Hematopoietic multipotent progenitor cell treated with erythropoietin and hydrocortisone succinate and interleukin-3 and kit ligand, for 8 days (in vitro differentiated cells): ENCODE data around the gene TBC1D8.
"Not testable (repeated sequence)": the region's sequence is repeated elsewhere in the genome, so short reads cannot be mapped to it uniquely, and the experiment has no call there.

Experiments used
- DNase-seq: peaks from one replicate; pipeline ENCODE4 v3.0.0-alpha.2; 2015

Gene TBC1D8

GRCh38 chr2:101151146-101151858 lies at the start of gene TBC1D8:
TSS of gene TBC1D8 (minus strand) at chr2:101151382. CDS start at chr2:101151253, 129 bp downstream.
- peak; percentile 63 for DNase-seq

- peak; percentile 23 for DNase-seq
Measured at GRCh38 chr2:101200676-101201075, 49.5 kb upstream of the TBC1D8 start.

- peak; percentile 44 for DNase-seq
Measured at GRCh38 chr2:101199251-101199791, 48.1 kb upstream of the TBC1D8 start.

GRCh38 chr2:101197814-101198213 lies 46.6 kb upstream of the TBC1D8 start:
- peak; percentile 65 for DNase-seq

GRCh38 chr2:101197215-101197745 lies 46.1 kb upstream of the TBC1D8 start:
- peak; percentile 88 for DNase-seq

GRCh38 chr2:101195871-101196661 lies 44.9 kb upstream of the TBC1D8 start:
- no peak for DNase-seq

- no peak for DNase-seq
Measured at GRCh38 chr2:101193033-101193626, 41.9 kb upstream of the TBC1D8 start.

- no peak for DNase-seq
Measured at GRCh38 chr2:101190747-101191516, 39.8 kb upstream of the TBC1D8 start.

- peak; percentile 25 for DNase-seq
Measured at GRCh38 chr2:101188683-101189405, 37.7 kb upstream of the TBC1D8 start.

- DNase-seq: no peak
Measured at GRCh38 chr2:101187131-101187530, 35.9 kb upstream of the TBC1D8 start.

GRCh38 chr2:101185656-101186055 lies 34.5 kb upstream of the TBC1D8 start:
- DNase-seq: no peak

GRCh38 chr2:101185085-101185484 lies 33.9 kb upstream of the TBC1D8 start:
- DNase-seq: no peak

GRCh38 chr2:101179982-101180381 lies 28.8 kb upstream of the TBC1D8 start:
- no peak for DNase-seq

- DNase-seq: no peak
Measured at GRCh38 chr2:101176803-101177202, 25.6 kb upstream of the TBC1D8 start.

- DNase-seq: no peak
Measured at GRCh38 chr2:101175991-101176390, 24.8 kb upstream of the TBC1D8 start.

GRCh38 chr2:101173707-101174295 lies 22.6 kb upstream of the TBC1D8 start:
- no peak for DNase-seq

GRCh38 chr2:101169822-101170221 lies 18.6 kb upstream of the TBC1D8 start:
- not testable (repeated sequence) for DNase-seq

- DNase-seq: no peak
Measured at GRCh38 chr2:101168706-101169105, 17.5 kb upstream of the TBC1D8 start.

GRCh38 chr2:101167532-101167931 lies 16.4 kb upstream of the TBC1D8 start:
- not testable (repeated sequence) for DNase-seq

- no peak for DNase-seq
Measured at GRCh38 chr2:101164021-101164420, 12.8 kb upstream of the TBC1D8 start.
